Hematopoietic multipotent progenitor cell treated with erythropoietin and hydrocortisone succinate and interleukin-3 and kit ligand, for 4 days (in vitro differentiated cells): ENCODE data around the gene ANKRD55.

Source experiments
- DNase-seq: peaks from one replicate; pipeline ENCODE4 v3.0.0-alpha.2; 2015

The ANKRD55 gene

GRCh38 chr5:56072863-56073766 is 160.0 kb downstream of the ANKRD55 start:
- no peak for DNase-seq

GRCh38 chr5:56071470-56071869 is 161.7 kb downstream of the ANKRD55 start:
- no peak for DNase-seq

- peak; percentile 72 for DNase-seq
Measured at GRCh38 chr5:56070851-56071465, 162.2 kb downstream of the ANKRD55 start.

- no peak for DNase-seq
Measured at GRCh38 chr5:56069652-56070226, 163.4 kb downstream of the ANKRD55 start.

GRCh38 chr5:56066931-56067450 is 166.1 kb downstream of the ANKRD55 start:
- no peak for DNase-seq

- DNase-seq = no peak
Measured at GRCh38 chr5:56064984-56065383, 168.1 kb downstream of the ANKRD55 start.

- DNase-seq = no peak
Measured at GRCh38 chr5:56060276-56061110, 172.6 kb downstream of the ANKRD55 start.

GRCh38 chr5:56059854-56060253 is 173.3 kb downstream of the ANKRD55 start:
- DNase-seq = no peak

GRCh38 chr5:56056875-56057274 is 176.3 kb downstream of the ANKRD55 start:
- DNase-seq = no peak

GRCh38 chr5:56055859-56056258 is 177.3 kb downstream of the ANKRD55 start:
- DNase-seq = peak; percentile 21

GRCh38 chr5:56055287-56055686 is 177.8 kb downstream of the ANKRD55 start:
- DNase-seq = no peak

- DNase-seq = no peak
Measured at GRCh38 chr5:56054666-56055065, 178.5 kb downstream of the ANKRD55 start.

- no peak for DNase-seq
Measured at GRCh38 chr5:56053363-56053762, 179.8 kb downstream of the ANKRD55 start.

GRCh38 chr5:56052735-56053134 is 180.4 kb downstream of the ANKRD55 start:
- DNase-seq = no peak

GRCh38 chr5:56050551-56051255 is 182.4 kb downstream of the ANKRD55 start:
- DNase-seq = peak; percentile 70
